ENCODE data around the gene PRDM5. TPM values are rescaled to one million over a fixed set of nuclear protein-coding genes. Genes with fewer than 3 reads are reported as not detected.

The PRDM5 gene
- total RNA-seq, 6 experiments from 2014 or later, result 0.20 to 0.64 (median 0.36) TPM

GRCh38 chr4:120671538-120671937 is 251.0 kb downstream of the PRDM5 start:
- H3K36me3 ChIP-seq, result no peaks in the 10 kb centered on the region
- intact Hi-C loops (cut with DNase I), result no loop called here
- TF ChIP-seq CTCF (IDR thresholded peaks at IDR 0.05), result no peak
- TF ChIP-seq POLR2A (IDR thresholded peaks at IDR 0.05), result no peak
- no peaks in the 10 kb centered on the region for H3K9me3 ChIP-seq
- no peak overlapping the region for H3K4me3 ChIP-seq
- no peak overlapping the region for H3K27ac ChIP-seq
- no peaks in the 10 kb centered on the region for H3K4me1 ChIP-seq
- DNase-seq (no peak), ATAC-seq (no peak)
- H3K27me3 ChIP-seq, result no peaks in the 10 kb centered on the region
- 76% methylated on average over 3 of the region's 3 CpGs for WGBS (ENCODE audit: insufficient coverage, low coverage, low lambda C conversion rate, missing lambda C conversion rate)

- intact Hi-C loops (cut with DNase I), result no loop called here
- H3K4me3 ChIP-seq, result no peak overlapping the region
- no peak for DNase-seq
- no peaks in the 10 kb centered on the region for H3K9me3 ChIP-seq
- H3K27me3 ChIP-seq, result no peaks in the 10 kb centered on the region
- TF ChIP-seq CTCF (IDR thresholded peaks at IDR 0.05) (no peak), POLR2A (IDR thresholded peaks at IDR 0.05) (no peak)
- no peak for ATAC-seq
- no peak overlapping the region for H3K27ac ChIP-seq
- WGBS (ENCODE audit: insufficient coverage, low coverage, low lambda C conversion rate, missing lambda C conversion rate), result 45% methylated on average over 3 of the region's 3 CpGs
- H3K4me1 ChIP-seq, result no peaks in the 10 kb centered on the region
- H3K36me3 ChIP-seq, result no peaks in the 10 kb centered on the region
Observed at GRCh38 chr4:120667102-120667501, 255.4 kb downstream of the PRDM5 start.

GRCh38 chr4:120664851-120665250 is 257.7 kb downstream of the PRDM5 start:
- no peak overlapping the region for H3K4me3 ChIP-seq
- no peaks in the 10 kb centered on the region for H3K36me3 ChIP-seq
- DNase-seq, result no peak
- H3K27ac ChIP-seq, result no peak overlapping the region
- TF ChIP-seq CTCF (IDR thresholded peaks at IDR 0.05), result no peak
- TF ChIP-seq POLR2A (IDR thresholded peaks at IDR 0.05), result no peak
- H3K27me3 ChIP-seq, result no peaks in the 10 kb centered on the region
- WGBS (ENCODE audit: insufficient coverage, low coverage, low lambda C conversion rate, missing lambda C conversion rate), result 48% methylated on average over 3 of the region's 3 CpGs
- H3K9me3 ChIP-seq, result no peaks in the 10 kb centered on the region
- intact Hi-C loops (cut with DNase I), result no loop called here
- ATAC-seq, result no peak
- no peaks in the 10 kb centered on the region for H3K4me1 ChIP-seq

GRCh38 chr4:120659616-120660170 is 262.8 kb downstream of the PRDM5 start:
- Histone ChIP-seq H3K27me3 (no peaks in the 10 kb centered on the region), H3K4me1 (no peaks in the 10 kb centered on the region), H3K4me3 (no peak overlapping the region), H3K36me3 (no peaks in the 10 kb centered on the region), H3K9me3 (no peaks in the 10 kb centered on the region), H3K27ac (no peak overlapping the region)
- DNase-seq (no peak), ATAC-seq (no peak)
- WGBS (ENCODE audit: insufficient coverage, low coverage, low lambda C conversion rate, missing lambda C conversion rate), result 74% methylated on average over 7 of the region's 7 CpGs
- TF ChIP-seq CTCF (IDR thresholded peaks at IDR 0.05) (no peak), POLR2A (IDR thresholded peaks at IDR 0.05) (no peak)
- intact Hi-C loops (cut with DNase I), result no loop called here

GRCh38 chr4:120658772-120659171 is 263.8 kb downstream of the PRDM5 start:
- intact Hi-C loops (cut with DNase I), result no loop called here

More at GRCh38 chr4:120658772-120659171, 263.8 kb downstream of the PRDM5 start:
- no peak overlapping the region for H3K27ac ChIP-seq
- no peak overlapping the region for H3K4me3 ChIP-seq
- ATAC-seq (peak in 1 of 4 donors; percentile 16), DNase-seq (no peak)
- H3K9me3 ChIP-seq, result no peaks in the 10 kb centered on the region
- H3K4me1 ChIP-seq, result no peaks in the 10 kb centered on the region
- no peak for TF ChIP-seq CTCF (IDR thresholded peaks at IDR 0.05)
- TF ChIP-seq POLR2A (IDR thresholded peaks at IDR 0.05), result no peak
- WGBS (ENCODE audit: insufficient coverage, low coverage, low lambda C conversion rate, missing lambda C conversion rate), result 33% methylated on average over 7 of the region's 7 CpGs
- no peaks in the 10 kb centered on the region for H3K27me3 ChIP-seq
- no peaks in the 10 kb centered on the region for H3K36me3 ChIP-seq

All from right lobe of liver (tissue), 6 donors.